ENCODE data around the gene CELF4. TPM values are rescaled to one million over a fixed set of nuclear protein-coding genes. Genes with fewer than 3 reads are reported as not detected.

CELF4 gene
- total and polyA plus RNA-seq, 10 donors = 0.46 to 3.5 (median 0.78) TPM

DNA sequence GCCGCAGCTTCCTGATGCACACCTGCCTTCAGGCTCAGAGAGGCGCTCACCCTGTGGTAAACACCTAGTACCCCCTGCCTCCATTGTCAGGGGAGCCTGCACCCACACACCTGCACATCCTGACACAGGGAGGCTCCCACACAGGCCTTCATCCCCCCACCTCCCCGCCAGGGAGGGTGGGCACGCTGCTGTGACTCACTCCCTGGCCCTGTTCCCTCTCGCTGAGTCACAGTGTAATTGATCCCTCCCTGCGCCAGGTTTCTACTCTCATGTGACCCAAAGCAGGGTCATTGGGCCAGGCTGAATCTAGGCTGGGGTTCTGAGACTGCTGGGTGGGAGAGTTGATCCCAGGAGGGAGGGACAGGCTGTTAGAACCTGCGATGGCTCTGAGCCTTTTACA, 8.5 kb upstream of the CELF4 start:
- H3K4me1 ChIP-seq = peaks cover 0 to 42% (median 20%) of the 10 kb centered on the region in 6 donors
- H3K4me3 ChIP-seq = no peak overlapping the region
- intact Hi-C loops (cut with DNase I; ENCODE audit: low total_unique reads) = no loop called here
- no peak overlapping the region for H3K27ac ChIP-seq
- no peaks in the 10 kb centered on the region for H3K9me3 ChIP-seq
- TF ChIP-seq POLR2A (IDR thresholded peaks at IDR 0.05) (no peak), POLR2AphosphoS5 (IDR thresholded peaks at IDR 0.05) (no peak)
- TF ChIP-seq, protein P1, sequence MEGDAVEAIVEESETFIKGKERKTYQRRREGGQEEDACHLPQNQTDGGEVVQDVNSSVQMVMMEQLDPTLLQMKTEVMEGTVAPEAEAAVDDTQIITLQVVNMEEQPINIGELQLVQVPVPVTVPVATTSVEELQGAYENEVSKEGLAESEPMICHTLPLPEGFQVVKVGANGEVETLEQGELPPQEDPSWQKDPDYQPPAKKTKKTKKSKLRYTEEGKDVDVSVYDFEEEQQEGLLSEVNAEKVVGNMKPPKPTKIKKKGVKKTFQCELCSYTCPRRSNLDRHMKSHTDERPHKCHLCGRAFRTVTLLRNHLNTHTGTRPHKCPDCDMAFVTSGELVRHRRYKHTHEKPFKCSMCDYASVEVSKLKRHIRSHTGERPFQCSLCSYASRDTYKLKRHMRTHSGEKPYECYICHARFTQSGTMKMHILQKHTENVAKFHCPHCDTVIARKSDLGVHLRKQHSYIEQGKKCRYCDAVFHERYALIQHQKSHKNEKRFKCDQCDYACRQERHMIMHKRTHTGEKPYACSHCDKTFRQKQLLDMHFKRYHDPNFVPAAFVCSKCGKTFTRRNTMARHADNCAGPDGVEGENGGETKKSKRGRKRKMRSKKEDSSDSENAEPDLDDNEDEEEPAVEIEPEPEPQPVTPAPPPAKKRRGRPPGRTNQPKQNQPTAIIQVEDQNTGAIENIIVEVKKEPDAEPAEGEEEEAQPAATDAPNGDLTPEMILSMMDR (IDR thresholded peaks at IDR 0.05 in 8 of 11, conservative IDR thresholded peaks at IDR 0.05 in 3 of 11) = no peak
- H3K27me3 ChIP-seq (replicated peaks in 1 of 7) = peaks cover 0 to 45% (median 5%) of the 10 kb centered on the region in 7 donors
- no peaks in the 10 kb centered on the region for H3K36me3 ChIP-seq
- WGBS, 5 donors = 86 to 95% (median 88%) methylated on average over 7 of the region's 7 CpGs
- no peak for DNase-seq

DNA sequence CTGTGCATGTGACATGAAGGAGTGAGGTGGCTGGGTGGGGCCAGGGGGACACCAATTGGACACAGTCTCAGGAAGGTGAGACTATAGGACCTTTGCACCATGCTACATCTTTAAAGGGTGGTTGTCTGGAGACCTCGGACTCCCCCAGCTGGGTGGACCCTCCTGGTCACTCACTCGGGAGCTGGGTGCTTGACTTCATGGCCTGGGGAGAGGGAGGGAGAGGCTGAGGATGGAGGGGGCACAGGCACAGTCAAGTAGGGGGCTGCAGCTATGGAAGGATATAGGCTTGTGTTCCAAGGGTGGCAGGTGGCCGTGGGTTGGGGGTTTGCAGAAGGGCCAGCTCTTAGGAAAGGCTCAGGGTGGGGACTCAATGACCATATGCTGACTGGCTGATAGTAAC, 7.1 kb upstream of the CELF4 start:
- no peaks in the 10 kb centered on the region for H3K36me3 ChIP-seq
- WGBS, 5 donors = 65 to 82% (median 79%) methylated on average over 3 of the region's 3 CpGs
- TF ChIP-seq POLR2AphosphoS5 (IDR thresholded peaks at IDR 0.05) = no peak
- TF ChIP-seq POLR2A (IDR thresholded peaks at IDR 0.05) = no peak
- TF ChIP-seq, protein P1 (IDR thresholded peaks at IDR 0.05 in 8 of 11, conservative IDR thresholded peaks at IDR 0.05 in 3 of 11) = no peak
- peaks cover 0 to 52% (median 18%) of the 10 kb centered on the region in 7 donors for H3K27me3 ChIP-seq (replicated peaks in 1 of 7)
- H3K27ac ChIP-seq = no peak overlapping the region
- intact Hi-C loops (cut with DNase I; ENCODE audit: low total_unique reads) = no loop called here
- DNase-seq = no peak
- H3K4me3 ChIP-seq = no peak overlapping the region
- peaks cover 0 to 34% (median 16%) of the 10 kb centered on the region in 6 donors for H3K4me1 ChIP-seq
- no peaks in the 10 kb centered on the region for H3K9me3 ChIP-seq

DNA sequence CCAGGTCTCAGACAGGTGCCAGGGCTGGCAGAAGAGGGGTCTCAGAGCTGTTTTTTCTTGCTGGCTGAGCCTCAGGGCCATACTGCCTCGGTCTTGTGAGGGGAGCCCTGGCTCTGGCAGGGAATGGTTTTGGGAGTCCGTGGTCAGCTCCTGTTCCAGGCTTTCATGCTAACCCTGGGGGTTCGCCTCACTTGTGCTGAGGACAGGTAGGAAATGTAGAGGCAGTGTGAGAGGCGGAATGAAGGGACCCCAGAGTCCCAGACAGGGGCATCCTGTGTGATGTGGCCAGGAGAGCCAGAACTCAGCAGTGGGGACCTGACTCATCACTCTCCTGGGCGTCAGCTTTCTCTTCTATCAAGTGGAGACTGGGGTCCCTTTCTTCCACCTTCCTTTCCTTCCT, 5.7 kb upstream of the CELF4 start:
- DNase-seq = no peak
- H3K4me1 ChIP-seq = peaks cover 0 to 35% (median 24%) of the 10 kb centered on the region in 6 donors
- TF ChIP-seq POLR2AphosphoS5 (IDR thresholded peaks at IDR 0.05) (no peak), POLR2A (IDR thresholded peaks at IDR 0.05) (no peak)
- TF ChIP-seq, protein P1 (IDR thresholded peaks at IDR 0.05 in 8 of 11, conservative IDR thresholded peaks at IDR 0.05 in 3 of 11) = no peak
- no peak overlapping the region for H3K27ac ChIP-seq
- 58 to 72% (median 68%) methylated on average over 5 of the region's 5 CpGs for WGBS, 5 donors
- H3K36me3 ChIP-seq = no peaks in the 10 kb centered on the region
- intact Hi-C loops (cut with DNase I; ENCODE audit: low total_unique reads) = no loop called here
- no peak overlapping the region for H3K4me3 ChIP-seq
- H3K9me3 ChIP-seq = no peaks in the 10 kb centered on the region
- H3K27me3 ChIP-seq (replicated peaks in 1 of 7) = peaks cover 0 to 61% (median 32%) of the 10 kb centered on the region in 7 donors

DNA sequence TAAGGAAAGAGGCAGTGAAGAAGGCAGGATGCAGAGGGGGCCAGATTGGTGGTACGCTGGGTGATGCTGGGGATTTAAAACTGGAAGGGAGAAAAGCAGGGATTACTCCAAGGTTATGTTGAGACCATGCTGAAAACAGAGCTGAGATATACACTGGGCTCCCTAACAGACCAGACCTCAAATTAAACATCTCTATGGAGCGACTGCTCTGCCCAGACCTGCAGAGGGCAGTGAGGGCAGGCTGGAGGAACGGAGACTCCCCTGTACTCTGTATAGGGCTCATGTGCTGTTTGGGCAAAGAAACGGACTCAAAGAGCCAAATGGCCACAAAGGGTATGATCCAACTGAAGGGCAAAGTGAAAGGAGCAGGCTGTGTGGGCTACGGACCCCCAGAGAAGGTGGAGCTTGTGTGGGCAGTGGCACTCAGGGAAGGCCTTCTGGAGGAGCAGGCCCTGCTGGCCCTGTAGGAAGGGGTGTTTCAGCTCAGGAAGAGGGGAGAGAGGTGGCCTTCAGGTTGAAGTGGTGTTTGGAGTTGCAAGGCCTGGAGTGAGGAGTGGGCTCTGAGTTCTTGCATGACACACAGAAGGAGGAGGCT, 4.8 kb upstream of the CELF4 start:
- peaks cover 0 to 68% (median 35%) of the 10 kb centered on the region in 7 donors for H3K27me3 ChIP-seq (replicated peaks in 1 of 7)
- intact Hi-C loops (cut with DNase I; ENCODE audit: low total_unique reads) = no loop called here

More for the DNA sequence above, 4.8 kb upstream of the CELF4 start:
- Histone ChIP-seq H3K36me3 (no peaks in the 10 kb centered on the region), H3K27ac (no peak overlapping the region), H3K4me3 (no peak overlapping the region), H3K9me3 (no peaks in the 10 kb centered on the region), H3K4me1 (peaks cover 0 to 30% (median 23%) of the 10 kb centered on the region in 6 donors)
- no peak for DNase-seq
- TF ChIP-seq, protein P1 (IDR thresholded peaks at IDR 0.05 in 8 of 11, conservative IDR thresholded peaks at IDR 0.05 in 3 of 11) = no peak
- 74 to 82% (median 81%) methylated on average over 5 of the region's 5 CpGs for WGBS, 5 donors

Data from spleen (tissue), 11 donors.